GM12865 (cell line): ENCODE data around the gene TNPO2.

Experiments
- DNase-seq: peaks from one replicate; pipeline ENCODE4 v3.0.0; 2010; ENCODE audit warnings: low read depth
- H3K4me3 ChIP-seq: 2 replicates; pipeline ENCODE4 v1.5.1; 2011; ENCODE audit warnings: mild to moderate bottlenecking, low read depth, low read length, control low read depth
- CTCF ChIP-seq: IDR thresholded peaks from 2 replicates; pipeline ENCODE4 v1.5.1; 2011; ENCODE audit warnings: low read length, control low read depth, low read depth, inconsistent platforms; ENCODE audit not compliant: insufficient read depth; ENCODE audit errors: missing control alignments

The TNPO2 gene

GRCh38 chr19:12668932-12669269, 54.8 kb downstream of the TNPO2 start:
- peak; percentile 66 for DNase-seq
- TF ChIP-seq CTCF = no peak
- H3K4me3 ChIP-seq = peak overlapping the region; percentile 70

GRCh38 chr19:12668346-12668745, 55.4 kb downstream of the TNPO2 start:
- no peak for DNase-seq
- TF ChIP-seq CTCF = no peak
- peak overlapping the region; percentile 70 for H3K4me3 ChIP-seq

GRCh38 chr19:12667731-12668302, 55.9 kb downstream of the TNPO2 start:
- no peak for DNase-seq
- TF ChIP-seq CTCF = no peak
- no peak overlapping the region for H3K4me3 ChIP-seq

GRCh38 chr19:12666265-12667048, 57.3 kb downstream of the TNPO2 start, which contains the start of the genes MAN2B1 and WDR83:
Gene MAN2B1 (minus strand): TSS chr19:12666742. CDS start chr19:12666701, 41 bp downstream.
Gene WDR83 (plus strand): TSS chr19:12666807. CDS start chr19:12669791, 2,984 bp downstream.
- DNase-seq = peak; percentile 83
- peak within 1 kb of the TSS; percentile 81 for H3K4me3 ChIP-seq
- no peak for TF ChIP-seq CTCF

GRCh38 chr19:12665671-12666264, 58.0 kb downstream of the TNPO2 start:
- peak; percentile 47 for DNase-seq
- peak overlapping the region; percentile 81 for H3K4me3 ChIP-seq
- no peak for TF ChIP-seq CTCF

- TF ChIP-seq CTCF = no peak
- H3K4me3 ChIP-seq = peak overlapping the region; percentile 81
- peak; percentile 89 for DNase-seq
Measured at GRCh38 chr19:12665281-12665573, 58.5 kb downstream of the TNPO2 start.
